ENCODE measurements around the gene MPL. TPM values are rescaled to one million over a fixed set of nuclear protein-coding genes. Genes with fewer than 3 reads are reported as not detected.
A peak's percentile ranks its signal among the peaks of the same experiment; 100 is the strongest.

MPL gene
- total RNA-seq, 1 donor from 2014 or later: not detected

GRCh38 chr1:43314233-43314632, 23.4 kb upstream of the MPL start:
- H3K4me1 ChIP-seq (ENCODE audit: insufficient read depth, low read length): no peaks in the 10 kb centered on the region
- Mint-ChIP-seq H3K27me3 (ENCODE audit: low read depth, unreplicated experiment) (peaks cover 19% of the 10 kb centered on the region), H3K4me1 (ENCODE audit: low read depth, unreplicated experiment) (peaks cover 8% of the 10 kb centered on the region), H3K36me3 (ENCODE audit: low read depth, unreplicated experiment) (no peaks in the 10 kb centered on the region), H3K9me3 (ENCODE audit: unreplicated experiment) (peaks cover 2% of the 10 kb centered on the region), H3K4me3 (ENCODE audit: unreplicated experiment) (no peak overlapping the region), H3K27ac (ENCODE audit: unreplicated experiment) (no peak overlapping the region)
- DNase-seq (ENCODE audit: low read depth): no peak
- H3K36me3 ChIP-seq (ENCODE audit: insufficient read depth, low read length): no peaks in the 10 kb centered on the region
- no peak overlapping the region for H3K9ac ChIP-seq (ENCODE audit: low read length)
- H4K20me1 ChIP-seq (ENCODE audit: insufficient read depth, low read length): no peaks in the 10 kb centered on the region
- H2AFZ ChIP-seq (ENCODE audit: low read depth, low read length): no peak overlapping the region
- TF ChIP-seq CTCF (IDR thresholded peaks at IDR 0.05; ENCODE audit: insufficient read depth, low read depth, low read length) (no peak), EZH2 (IDR thresholded peaks at IDR 0.05; ENCODE audit: insufficient read depth, low read length) (no peak)
- no peak overlapping the region for H3K4me2 ChIP-seq (ENCODE audit: low read length)
- H3K4me3 ChIP-seq (ENCODE audit: insufficient read depth, low read depth, low read length): no peak overlapping the region
- no peaks in the 10 kb centered on the region for H3K9me3 ChIP-seq (ENCODE audit: insufficient read depth, low read depth, low read length)
- H3K79me2 ChIP-seq (ENCODE audit: insufficient read depth, low read length): no peaks in the 10 kb centered on the region
- no peak for FAIRE-seq
- no peak overlapping the region for H3K27ac ChIP-seq (ENCODE audit: low read depth, low read length)
- H3K27me3 ChIP-seq (ENCODE audit: insufficient read depth, low read length): no peaks in the 10 kb centered on the region

GRCh38 chr1:43315481-43315880, 22.1 kb upstream of the MPL start:
- no peaks in the 10 kb centered on the region for H3K9me3 ChIP-seq (ENCODE audit: insufficient read depth, low read depth, low read length)
- no peaks in the 10 kb centered on the region for H3K4me1 ChIP-seq (ENCODE audit: insufficient read depth, low read length)
- no peak overlapping the region for H2AFZ ChIP-seq (ENCODE audit: low read depth, low read length)
- Mint-ChIP-seq H3K9me3 (ENCODE audit: unreplicated experiment) (peaks cover 2% of the 10 kb centered on the region), H3K36me3 (ENCODE audit: low read depth, unreplicated experiment) (no peaks in the 10 kb centered on the region), H3K27me3 (ENCODE audit: low read depth, unreplicated experiment) (peaks cover 20% of the 10 kb centered on the region), H3K4me1 (ENCODE audit: low read depth, unreplicated experiment) (peaks cover 8% of the 10 kb centered on the region), H3K4me3 (ENCODE audit: unreplicated experiment) (no peak overlapping the region), H3K27ac (ENCODE audit: unreplicated experiment) (peak overlapping the region; percentile 47)
- DNase-seq (ENCODE audit: low read depth) (no peak), FAIRE-seq (no peak)
- no peak for TF ChIP-seq EZH2 (IDR thresholded peaks at IDR 0.05; ENCODE audit: insufficient read depth, low read length)
- TF ChIP-seq CTCF (IDR thresholded peaks at IDR 0.05; ENCODE audit: insufficient read depth, low read depth, low read length): no peak
- H3K9ac ChIP-seq (ENCODE audit: low read length): no peak overlapping the region
- H3K27ac ChIP-seq (ENCODE audit: low read depth, low read length): no peak overlapping the region
- no peaks in the 10 kb centered on the region for H3K36me3 ChIP-seq (ENCODE audit: insufficient read depth, low read length)
- no peaks in the 10 kb centered on the region for H4K20me1 ChIP-seq (ENCODE audit: insufficient read depth, low read length)
- no peaks in the 10 kb centered on the region for H3K79me2 ChIP-seq (ENCODE audit: insufficient read depth, low read length)
- H3K4me3 ChIP-seq (ENCODE audit: insufficient read depth, low read depth, low read length): no peak overlapping the region
- no peak overlapping the region for H3K4me2 ChIP-seq (ENCODE audit: low read length)
- no peaks in the 10 kb centered on the region for H3K27me3 ChIP-seq (ENCODE audit: insufficient read depth, low read length)

- Mint-ChIP-seq H3K4me3 (ENCODE audit: unreplicated experiment) (no peak overlapping the region), H3K9me3 (ENCODE audit: unreplicated experiment) (peaks cover 2% of the 10 kb centered on the region), H3K4me1 (ENCODE audit: low read depth, unreplicated experiment) (peaks cover 8% of the 10 kb centered on the region), H3K36me3 (ENCODE audit: low read depth, unreplicated experiment) (no peaks in the 10 kb centered on the region), H3K27ac (ENCODE audit: unreplicated experiment) (no peak overlapping the region), H3K27me3 (ENCODE audit: low read depth, unreplicated experiment) (peaks cover 16% of the 10 kb centered on the region)
- no peaks in the 10 kb centered on the region for H3K27me3 ChIP-seq (ENCODE audit: insufficient read depth, low read length)
- no peak overlapping the region for H3K4me2 ChIP-seq (ENCODE audit: low read length)
- H3K9ac ChIP-seq (ENCODE audit: low read length): no peak overlapping the region
- H3K36me3 ChIP-seq (ENCODE audit: insufficient read depth, low read length): no peaks in the 10 kb centered on the region
- no peaks in the 10 kb centered on the region for H3K4me1 ChIP-seq (ENCODE audit: insufficient read depth, low read length)
- no peaks in the 10 kb centered on the region for H4K20me1 ChIP-seq (ENCODE audit: insufficient read depth, low read length)
- FAIRE-seq (no peak), DNase-seq (ENCODE audit: low read depth) (no peak)
- H3K9me3 ChIP-seq (ENCODE audit: insufficient read depth, low read depth, low read length): no peaks in the 10 kb centered on the region
- H2AFZ ChIP-seq (ENCODE audit: low read depth, low read length): no peak overlapping the region
- H3K79me2 ChIP-seq (ENCODE audit: insufficient read depth, low read length): no peaks in the 10 kb centered on the region
- H3K27ac ChIP-seq (ENCODE audit: low read depth, low read length): no peak overlapping the region
- TF ChIP-seq EZH2 (IDR thresholded peaks at IDR 0.05; ENCODE audit: insufficient read depth, low read length) (no peak), CTCF (IDR thresholded peaks at IDR 0.05; ENCODE audit: insufficient read depth, low read depth, low read length) (no peak)
- no peak overlapping the region for H3K4me3 ChIP-seq (ENCODE audit: insufficient read depth, low read depth, low read length)
Observed at GRCh38 chr1:43315963-43316737, 21.5 kb upstream of the MPL start.

Data from astrocyte (in vitro differentiated cells and primary cell).